Caco-2 (cell line): ENCODE results near the gene SERPINB4. TPM values are rescaled to one million over a fixed set of nuclear protein-coding genes. Genes with fewer than 3 reads are reported as not detected.

Experiments
- BruUV-seq: library from RNA; stranded (reverse); fragments of 400-500 nt; replicated peaks from 2 replicates; lab custom pipeline; 2021; lab: Mats Ljungman, UMichigan
- CTCF ChIA-PET: fragments of 300-600 bp; sonication (Branson Sonifier 250); formaldehyde crosslinking; loops from one replicate; lab custom pipeline; 2022; ENCODE audit warnings: antibody characterized with exemption; lab: Charles Lee
- POLR2A ChIA-PET: fragments of 300-600 bp; sonication (Branson Sonifier 250); formaldehyde crosslinking; loops from one replicate; lab custom pipeline; 2022; ENCODE audit warnings: antibody characterized with exemption; lab: Charles Lee
- DNase-seq, 2 experiments: peaks; one replicate each; pipeline versions ENCODE4 v3.0.0 to v3.0.0-alpha.2; 2020 to 2022
- H3K27me3 ChIP-seq: replicated peaks from 2 replicates; pipeline ENCODE4 v1.6.0; 2011; ENCODE audit warnings: low read length; ENCODE audit not compliant: control insufficient read depth, insufficient read depth
- H3K36me3 ChIP-seq: 2 replicates; pipeline ENCODE4 v1.5.1; 2011; ENCODE audit warnings: low read length; ENCODE audit not compliant: control insufficient read depth, insufficient read depth
- H3K4me1 ChIP-seq: fragments of 250-450 bp; sonication (Bioruptor Pico); 2 replicates; pipeline ENCODE4 v1.5.1; 2020; ENCODE audit warnings: mild to moderate bottlenecking
- H3K4me3 ChIP-seq: 2 replicates; pipeline ENCODE4 v1.5.1; 2011; ENCODE audit warnings: low read depth, mild to moderate bottlenecking, control low read depth, low read length
- H3K9me3 ChIP-seq: fragments of 250-450 bp; sonication (Bioruptor Pico); 2 replicates; pipeline ENCODE4 v1.5.1; 2020; ENCODE audit warnings: mild to moderate bottlenecking, moderate library complexity
- H3K27ac Mint-ChIP-seq: one replicate; pipeline ENCODE4 v1.8.0; 2022; ENCODE audit warnings: mixed read lengths; ENCODE audit not compliant: unreplicated experiment
- H3K27me3 Mint-ChIP-seq: one replicate; pipeline ENCODE4 v1.8.0; 2022; ENCODE audit warnings: mixed read lengths; ENCODE audit not compliant: insufficient read depth, unreplicated experiment
- H3K36me3 Mint-ChIP-seq: one replicate; pipeline ENCODE4 v1.8.0; 2022; ENCODE audit warnings: mild to moderate bottlenecking, mixed read lengths; ENCODE audit not compliant: insufficient read depth, unreplicated experiment
- H3K4me1 Mint-ChIP-seq: one replicate; pipeline ENCODE4 v1.8.0; 2022; ENCODE audit warnings: low read depth, mixed read lengths; ENCODE audit not compliant: unreplicated experiment
- H3K4me3 Mint-ChIP-seq: one replicate; pipeline ENCODE4 v1.8.0; 2022; ENCODE audit warnings: mild to moderate bottlenecking, moderate library complexity, mixed read lengths; ENCODE audit not compliant: unreplicated experiment
- H3K9me3 Mint-ChIP-seq: one replicate; pipeline ENCODE4 v1.8.0; 2022; ENCODE audit warnings: mixed read lengths; ENCODE audit not compliant: unreplicated experiment
- intact Hi-C: fragments of 100-400 bp; cut with micrococcal nuclease; formaldehyde crosslinking; loops from one replicate; pipeline ENCODE4 v1.10.0; 2022; ENCODE audit not compliant: unreplicated experiment
- total RNA-seq: library from RNA; stranded (reverse); gene quantifications from 2 replicates; pipeline ENCODE4 v1.2.3, GENCODE V29; 2022
- TF ChIP-seq, protein P1 (sequence below), 2 experiments: fragments of 200-600 bp in 1 of 2; IDR thresholded peaks; 1 replicate in 1 of 2; 2 replicates in 1 of 2; pipeline versions ENCODE4 v1.5.1 to v1.8.0; 2011 to 2022; ENCODE audit warnings: antibody characterized with exemption in 1 of 2, control low read depth in 1 of 2, inconsistent platforms in 1 of 2, low read depth in 1 of 2, low read length in 1 of 2, mild to moderate bottlenecking in 1 of 2, moderate library complexity in 1 of 2; ENCODE audit not compliant: insufficient read depth in 1 of 2, severe bottlenecking in 1 of 2, unreplicated experiment in 1 of 2

The SERPINB4 gene
- total RNA-seq, 1 experiment from 2014 or later = not detected

DNA sequence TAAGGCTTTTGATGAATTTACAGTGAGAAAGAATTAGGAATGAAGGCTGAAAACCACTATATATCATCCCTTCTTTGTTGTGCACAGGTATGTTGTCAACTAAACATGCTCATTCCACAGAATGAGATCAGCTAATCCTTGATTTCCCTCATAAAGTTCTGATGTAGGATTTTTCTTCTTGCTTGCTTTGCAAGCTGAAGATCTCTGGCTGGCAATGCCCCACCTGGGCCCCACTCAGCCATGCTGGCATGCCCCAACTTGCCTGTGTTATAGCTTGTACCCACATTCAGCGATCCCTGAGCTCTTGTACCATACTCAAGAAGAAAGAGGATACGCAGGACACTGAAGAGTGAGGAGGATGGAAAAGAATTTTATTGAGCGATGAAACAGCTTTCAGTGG is 40.7 kb upstream of the SERPINB4 start:
- TF ChIP-seq, protein P1, sequence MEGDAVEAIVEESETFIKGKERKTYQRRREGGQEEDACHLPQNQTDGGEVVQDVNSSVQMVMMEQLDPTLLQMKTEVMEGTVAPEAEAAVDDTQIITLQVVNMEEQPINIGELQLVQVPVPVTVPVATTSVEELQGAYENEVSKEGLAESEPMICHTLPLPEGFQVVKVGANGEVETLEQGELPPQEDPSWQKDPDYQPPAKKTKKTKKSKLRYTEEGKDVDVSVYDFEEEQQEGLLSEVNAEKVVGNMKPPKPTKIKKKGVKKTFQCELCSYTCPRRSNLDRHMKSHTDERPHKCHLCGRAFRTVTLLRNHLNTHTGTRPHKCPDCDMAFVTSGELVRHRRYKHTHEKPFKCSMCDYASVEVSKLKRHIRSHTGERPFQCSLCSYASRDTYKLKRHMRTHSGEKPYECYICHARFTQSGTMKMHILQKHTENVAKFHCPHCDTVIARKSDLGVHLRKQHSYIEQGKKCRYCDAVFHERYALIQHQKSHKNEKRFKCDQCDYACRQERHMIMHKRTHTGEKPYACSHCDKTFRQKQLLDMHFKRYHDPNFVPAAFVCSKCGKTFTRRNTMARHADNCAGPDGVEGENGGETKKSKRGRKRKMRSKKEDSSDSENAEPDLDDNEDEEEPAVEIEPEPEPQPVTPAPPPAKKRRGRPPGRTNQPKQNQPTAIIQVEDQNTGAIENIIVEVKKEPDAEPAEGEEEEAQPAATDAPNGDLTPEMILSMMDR (IDR thresholded peaks at IDR 0.05; ENCODE audit: insufficient read depth in 1 of 2, low read depth in 1 of 2, low read length in 1 of 2, severe bottlenecking in 1 of 2, unreplicated experiment in 1 of 2) = no peak
- Histone ChIP-seq H3K4me3 (no peak overlapping the region), H3K36me3 (no peaks in the 10 kb centered on the region), H3K4me1 (peaks cover 3% of the 10 kb centered on the region), H3K9me3 (no peaks in the 10 kb centered on the region), H3K27me3 (no peaks in the 10 kb centered on the region)
- Mint-ChIP-seq H3K27ac (no peak overlapping the region), H3K4me3 (no peak overlapping the region), H3K27me3 (no peaks in the 10 kb centered on the region), H3K9me3 (peaks cover 12% of the 10 kb centered on the region), H3K36me3 (peaks cover 6% of the 10 kb centered on the region), H3K4me1 (peaks cover 8% of the 10 kb centered on the region)
- CTCF ChIA-PET = no interaction called here
- POLR2A ChIA-PET = no interaction called here
- DNase-seq = no peak
- no TSS peak for BruUV-seq
- intact Hi-C loops = no loop called here

DNA sequence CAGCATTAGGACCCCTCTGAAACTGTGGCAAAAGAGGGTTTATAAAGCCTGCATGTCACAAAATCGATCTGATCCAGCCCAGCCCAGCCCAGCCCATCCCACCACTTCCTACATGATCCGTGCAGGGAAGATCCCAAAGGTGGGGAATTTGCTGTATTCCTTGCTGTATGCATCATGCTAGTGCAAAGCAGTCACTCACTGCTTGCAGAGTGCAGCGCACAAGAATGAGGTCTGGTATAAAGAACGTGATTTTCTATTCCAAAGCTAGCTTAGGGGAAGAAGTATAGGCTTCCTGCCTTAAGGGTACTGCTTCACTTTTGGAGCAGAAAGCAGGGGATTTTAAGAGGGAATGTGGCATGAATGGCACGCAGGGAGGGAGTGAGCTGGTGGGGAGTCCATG is 39.8 kb upstream of the SERPINB4 start:
- Mint-ChIP-seq H3K4me3 (no peak overlapping the region), H3K36me3 (peaks cover 6% of the 10 kb centered on the region), H3K27me3 (no peaks in the 10 kb centered on the region), H3K27ac (peak overlapping the region; percentile 55), H3K9me3 (peaks cover 12% of the 10 kb centered on the region), H3K4me1 (peaks cover 8% of the 10 kb centered on the region)
- CTCF ChIA-PET = no interaction called here
- DNase-seq = no peak
- Histone ChIP-seq H3K4me3 (no peak overlapping the region), H3K9me3 (no peaks in the 10 kb centered on the region), H3K36me3 (no peaks in the 10 kb centered on the region), H3K4me1 (peaks cover 3% of the 10 kb centered on the region), H3K27me3 (no peaks in the 10 kb centered on the region)
- TF ChIP-seq, protein P1 (IDR thresholded peaks at IDR 0.05; ENCODE audit: insufficient read depth in 1 of 2, low read depth in 1 of 2, low read length in 1 of 2, severe bottlenecking in 1 of 2, unreplicated experiment in 1 of 2) = no peak
- BruUV-seq = no TSS peak
- intact Hi-C loops = no loop called here
- POLR2A ChIA-PET = no interaction called here

DNA sequence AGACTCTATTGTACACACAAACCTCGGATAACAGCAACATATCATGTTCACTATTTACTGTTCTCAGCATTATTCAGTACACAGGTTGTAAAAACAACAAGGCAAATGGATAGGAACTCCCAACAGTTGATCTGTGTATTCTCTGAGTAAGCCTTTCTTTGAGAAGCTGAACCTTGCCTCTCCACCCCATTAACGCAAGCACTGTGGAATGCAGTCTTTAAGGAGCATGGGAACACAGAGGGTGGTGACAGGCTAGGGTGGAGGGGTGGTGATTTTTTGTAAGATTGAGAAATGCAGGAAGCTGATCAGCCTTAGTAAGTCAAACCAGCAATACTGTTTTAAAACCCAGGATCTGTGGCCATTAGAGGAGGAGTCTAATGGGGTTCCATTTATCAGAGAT is 39.1 kb upstream of the SERPINB4 start:
- intact Hi-C loops = no loop called here
- no TSS peak for BruUV-seq
- peak; percentile 34 to 62 for DNase-seq
- Histone ChIP-seq H3K36me3 (no peaks in the 10 kb centered on the region), H3K4me1 (peaks cover 3% of the 10 kb centered on the region), H3K27me3 (no peaks in the 10 kb centered on the region), H3K9me3 (no peaks in the 10 kb centered on the region), H3K4me3 (no peak overlapping the region)
- Mint-ChIP-seq H3K4me3 (peak overlapping the region; percentile 45), H3K36me3 (peaks cover 6% of the 10 kb centered on the region), H3K9me3 (peaks cover 12% of the 10 kb centered on the region), H3K4me1 (peaks cover 8% of the 10 kb centered on the region), H3K27ac (peak overlapping the region; percentile 79), H3K27me3 (no peaks in the 10 kb centered on the region)
- TF ChIP-seq, protein P1 (IDR thresholded peaks at IDR 0.05; ENCODE audit: insufficient read depth in 1 of 2, low read depth in 1 of 2, low read length in 1 of 2, severe bottlenecking in 1 of 2, unreplicated experiment in 1 of 2) = no peak
- ChIA-PET POLR2A (no interaction called here), CTCF (no interaction called here)
